ENCODE measurements around the gene PCDHA7.
"Not testable (repeated sequence)": the region's sequence is repeated elsewhere in the genome, so short reads cannot be mapped to it uniquely, and the experiment has no call there.

PCDHA7 gene

DNA sequence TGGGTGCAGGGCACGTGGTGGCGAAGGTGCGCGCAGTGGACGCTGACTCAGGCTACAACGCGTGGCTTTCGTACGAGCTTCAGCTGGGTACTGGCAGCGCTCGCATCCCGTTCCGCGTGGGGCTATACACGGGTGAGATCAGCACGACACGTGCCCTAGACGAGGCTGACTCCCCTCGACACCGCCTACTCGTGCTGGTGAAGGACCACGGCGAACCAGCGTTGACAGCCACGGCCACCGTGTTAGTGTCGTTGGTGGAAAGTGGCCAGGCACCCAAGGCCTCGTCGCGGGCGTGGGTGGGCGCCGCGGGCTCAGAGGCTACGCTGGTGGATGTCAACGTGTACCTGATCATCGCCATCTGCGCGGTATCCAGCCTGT, 37.4 kb upstream of the PCDHA7 start:
- no peaks in the 10 kb centered on the region for H3K27me3 ChIP-seq (ENCODE audit: low read length)
- H3K27ac ChIP-seq (ENCODE audit: low read depth, low read length) = no peak overlapping the region
- TF ChIP-seq EZH2phosphoT487 (conservative IDR thresholded peaks at IDR 0.05; ENCODE audit: low read length) = no peak
- TF ChIP-seq, protein P1, sequence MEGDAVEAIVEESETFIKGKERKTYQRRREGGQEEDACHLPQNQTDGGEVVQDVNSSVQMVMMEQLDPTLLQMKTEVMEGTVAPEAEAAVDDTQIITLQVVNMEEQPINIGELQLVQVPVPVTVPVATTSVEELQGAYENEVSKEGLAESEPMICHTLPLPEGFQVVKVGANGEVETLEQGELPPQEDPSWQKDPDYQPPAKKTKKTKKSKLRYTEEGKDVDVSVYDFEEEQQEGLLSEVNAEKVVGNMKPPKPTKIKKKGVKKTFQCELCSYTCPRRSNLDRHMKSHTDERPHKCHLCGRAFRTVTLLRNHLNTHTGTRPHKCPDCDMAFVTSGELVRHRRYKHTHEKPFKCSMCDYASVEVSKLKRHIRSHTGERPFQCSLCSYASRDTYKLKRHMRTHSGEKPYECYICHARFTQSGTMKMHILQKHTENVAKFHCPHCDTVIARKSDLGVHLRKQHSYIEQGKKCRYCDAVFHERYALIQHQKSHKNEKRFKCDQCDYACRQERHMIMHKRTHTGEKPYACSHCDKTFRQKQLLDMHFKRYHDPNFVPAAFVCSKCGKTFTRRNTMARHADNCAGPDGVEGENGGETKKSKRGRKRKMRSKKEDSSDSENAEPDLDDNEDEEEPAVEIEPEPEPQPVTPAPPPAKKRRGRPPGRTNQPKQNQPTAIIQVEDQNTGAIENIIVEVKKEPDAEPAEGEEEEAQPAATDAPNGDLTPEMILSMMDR (IDR thresholded peaks at IDR 0.05; ENCODE audit: insufficient read depth, low read length, poor library complexity, severe bottlenecking) = no peak
- H4K20me1 ChIP-seq (ENCODE audit: low read depth, low read length) = no peaks in the 10 kb centered on the region
- no peaks in the 10 kb centered on the region for H3K9me3 ChIP-seq (ENCODE audit: insufficient read depth, low read length)
- no peaks in the 10 kb centered on the region for H3K9me2 ChIP-seq (replicated peaks; ENCODE audit: insufficient read depth, low read length)
- H3K79me2 ChIP-seq (ENCODE audit: insufficient read depth, low read length) = no peaks in the 10 kb centered on the region
- no peaks in the 10 kb centered on the region for H3K36me3 ChIP-seq (ENCODE audit: low read length)
- no peak overlapping the region for H3K9ac ChIP-seq (ENCODE audit: low read length)
- H3F3A ChIP-seq (ENCODE audit: insufficient read depth) = no peaks in the 10 kb centered on the region
- no peak overlapping the region for H3K4me2 ChIP-seq (ENCODE audit: low read depth, low read length, poor library complexity, severe bottlenecking)
- H3K4me3 ChIP-seq (ENCODE audit: insufficient read depth, low read length, poor library complexity, severe bottlenecking) = no peak overlapping the region
- H2AFZ ChIP-seq (ENCODE audit: low read depth, low read length, severe bottlenecking) = no peak overlapping the region

DNA sequence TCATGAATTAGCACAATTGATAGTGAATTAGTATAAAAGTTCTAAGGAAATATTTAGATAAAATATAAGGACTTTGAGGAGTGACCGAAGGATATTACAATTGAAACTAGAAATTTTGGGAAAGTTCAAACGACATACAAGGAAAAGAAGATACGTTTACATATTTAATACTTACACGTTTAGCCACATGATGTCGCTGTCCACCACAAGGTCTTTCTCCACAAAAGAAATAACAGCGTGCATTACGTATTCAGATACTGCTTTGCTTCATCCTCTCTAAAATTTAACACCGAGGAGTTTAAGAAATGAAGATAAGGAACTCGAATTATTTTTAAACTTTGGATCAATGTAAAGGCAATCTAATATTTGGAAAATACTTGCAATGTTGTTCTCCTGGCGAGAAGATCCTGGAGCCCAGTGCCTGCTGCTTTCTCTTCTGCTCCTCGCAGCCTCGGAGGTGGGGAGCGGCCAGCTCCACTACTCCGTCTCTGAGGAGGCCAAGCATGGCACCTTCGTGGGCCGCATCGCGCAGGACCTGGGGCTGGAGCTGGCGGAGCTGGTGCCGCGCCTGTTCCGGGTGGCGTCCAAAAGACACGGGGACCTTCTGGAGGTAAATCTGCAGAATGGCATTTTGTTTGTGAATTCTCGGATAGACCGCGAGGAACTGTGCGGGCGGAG, 33.1 kb upstream of the PCDHA7 start, which contains the start of gene PCDHA3:
Gene PCDHA3 (plus strand): TSS at position 242 of the 678 bp plus-strand sequence.
- TF ChIP-seq EZH2phosphoT487 (conservative IDR thresholded peaks at IDR 0.05; ENCODE audit: low read length) = no peak
- TF ChIP-seq, protein P1 (IDR thresholded peaks at IDR 0.05; ENCODE audit: insufficient read depth, low read length, poor library complexity, severe bottlenecking) = no peak
- no peaks in the 10 kb centered on the region for H3F3A ChIP-seq (ENCODE audit: insufficient read depth)
- H3K9ac ChIP-seq (ENCODE audit: low read length) = no peak within 1 kb of the TSS
- H2AFZ ChIP-seq (ENCODE audit: low read depth, low read length, severe bottlenecking) = no peak within 1 kb of the TSS
- H3K36me3 ChIP-seq (ENCODE audit: low read length) = no peaks in the 10 kb centered on the region
- no peak within 1 kb of the TSS for H3K27ac ChIP-seq (ENCODE audit: low read depth, low read length)
- no peaks in the 10 kb centered on the region for H3K9me2 ChIP-seq (replicated peaks; ENCODE audit: insufficient read depth, low read length)
- H3K27me3 ChIP-seq (ENCODE audit: low read length) = no peaks in the 10 kb centered on the region
- no peak within 1 kb of the TSS for H3K4me3 ChIP-seq (ENCODE audit: insufficient read depth, low read length, poor library complexity, severe bottlenecking)
- no peaks in the 10 kb centered on the region for H3K79me2 ChIP-seq (ENCODE audit: insufficient read depth, low read length)
- no peak within 1 kb of the TSS for H3K4me2 ChIP-seq (ENCODE audit: low read depth, low read length, poor library complexity, severe bottlenecking)
- no peaks in the 10 kb centered on the region for H4K20me1 ChIP-seq (ENCODE audit: low read depth, low read length)
- no peaks in the 10 kb centered on the region for H3K9me3 ChIP-seq (ENCODE audit: insufficient read depth, low read length)

DNA sequence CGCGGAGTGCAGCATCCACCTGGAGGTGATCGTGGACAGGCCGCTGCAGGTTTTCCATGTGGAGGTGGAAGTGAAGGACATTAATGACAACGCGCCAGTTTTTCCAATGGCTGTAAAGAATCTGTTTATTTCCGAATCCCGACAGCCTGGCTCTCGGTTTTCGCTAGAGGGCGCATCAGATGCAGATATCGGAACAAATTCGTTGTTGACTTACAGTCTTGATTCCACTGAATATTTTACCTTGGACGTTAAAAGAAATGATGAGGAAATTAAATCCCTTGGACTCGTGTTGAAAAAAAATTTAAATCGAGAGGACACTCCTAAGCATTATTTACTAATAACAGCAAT, 32.6 kb upstream of the PCDHA7 start:
- H3K9ac ChIP-seq (ENCODE audit: low read length) = no peak overlapping the region
- no peak overlapping the region for H3K4me2 ChIP-seq (ENCODE audit: low read depth, low read length, poor library complexity, severe bottlenecking)
- H3K9me3 ChIP-seq (ENCODE audit: insufficient read depth, low read length) = no peaks in the 10 kb centered on the region
- no peaks in the 10 kb centered on the region for H3F3A ChIP-seq (ENCODE audit: insufficient read depth)
- H2AFZ ChIP-seq (ENCODE audit: low read depth, low read length, severe bottlenecking) = no peak overlapping the region
- H3K27me3 ChIP-seq (ENCODE audit: low read length) = no peaks in the 10 kb centered on the region
- TF ChIP-seq, protein P1 (IDR thresholded peaks at IDR 0.05; ENCODE audit: insufficient read depth, low read length, poor library complexity, severe bottlenecking) = no peak
- TF ChIP-seq EZH2phosphoT487 (conservative IDR thresholded peaks at IDR 0.05; ENCODE audit: low read length) = no peak
- H3K27ac ChIP-seq (ENCODE audit: low read depth, low read length) = no peak overlapping the region
- no peaks in the 10 kb centered on the region for H4K20me1 ChIP-seq (ENCODE audit: low read depth, low read length)
- H3K79me2 ChIP-seq (ENCODE audit: insufficient read depth, low read length) = no peaks in the 10 kb centered on the region
- no peak overlapping the region for H3K4me3 ChIP-seq (ENCODE audit: insufficient read depth, low read length, poor library complexity, severe bottlenecking)
- H3K36me3 ChIP-seq (ENCODE audit: low read length) = no peaks in the 10 kb centered on the region
- no peaks in the 10 kb centered on the region for H3K9me2 ChIP-seq (replicated peaks; ENCODE audit: insufficient read depth, low read length)

DNA sequence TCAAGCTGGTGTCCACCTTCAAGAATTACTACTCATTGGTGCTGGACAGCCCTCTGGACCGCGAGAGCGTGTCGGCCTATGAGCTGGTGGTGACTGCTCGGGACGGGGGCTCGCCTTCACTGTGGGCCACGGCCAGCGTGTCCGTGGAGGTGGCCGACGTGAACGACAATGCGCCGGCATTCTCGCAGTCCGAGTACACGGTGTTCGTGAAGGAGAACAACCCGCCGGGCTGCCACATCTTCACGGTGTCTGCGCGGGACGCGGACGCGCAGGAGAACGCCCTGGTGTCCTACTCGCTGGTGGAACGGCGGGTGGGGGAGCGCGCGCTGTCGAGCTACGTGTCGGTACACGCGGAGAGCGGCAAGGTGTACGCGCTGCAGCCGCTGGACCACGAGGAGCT, 31.7 kb upstream of the PCDHA7 start:
- H3K27me3 ChIP-seq (ENCODE audit: low read length); H3K4me3 ChIP-seq (ENCODE audit: insufficient read depth, low read length, poor library complexity, severe bottlenecking); H3K9me3 ChIP-seq (ENCODE audit: insufficient read depth, low read length); H2AFZ ChIP-seq (ENCODE audit: low read depth, low read length, severe bottlenecking); H3K4me2 ChIP-seq (ENCODE audit: low read depth, low read length, poor library complexity, severe bottlenecking); H3K27ac ChIP-seq (ENCODE audit: low read depth, low read length); H3K36me3 ChIP-seq (ENCODE audit: low read length); H3K9me2 ChIP-seq (replicated peaks; ENCODE audit: insufficient read depth, low read length); H3K9ac ChIP-seq (ENCODE audit: low read length); H4K20me1 ChIP-seq (ENCODE audit: low read depth, low read length); H3K79me2 ChIP-seq (ENCODE audit: insufficient read depth, low read length); H3F3A ChIP-seq (ENCODE audit: insufficient read depth): not testable (repeated sequence)

All from SU-DHL-6 (cell line).